ENCODE results near the gene FGD5. TPM values are rescaled to one million over a fixed set of nuclear protein-coding genes. Genes with fewer than 3 reads are reported as not detected.

The FGD5 gene
- total and polyA plus RNA-seq, 2 experiments from 2014 or later: 7.4 to 12.2 TPM

DNA sequence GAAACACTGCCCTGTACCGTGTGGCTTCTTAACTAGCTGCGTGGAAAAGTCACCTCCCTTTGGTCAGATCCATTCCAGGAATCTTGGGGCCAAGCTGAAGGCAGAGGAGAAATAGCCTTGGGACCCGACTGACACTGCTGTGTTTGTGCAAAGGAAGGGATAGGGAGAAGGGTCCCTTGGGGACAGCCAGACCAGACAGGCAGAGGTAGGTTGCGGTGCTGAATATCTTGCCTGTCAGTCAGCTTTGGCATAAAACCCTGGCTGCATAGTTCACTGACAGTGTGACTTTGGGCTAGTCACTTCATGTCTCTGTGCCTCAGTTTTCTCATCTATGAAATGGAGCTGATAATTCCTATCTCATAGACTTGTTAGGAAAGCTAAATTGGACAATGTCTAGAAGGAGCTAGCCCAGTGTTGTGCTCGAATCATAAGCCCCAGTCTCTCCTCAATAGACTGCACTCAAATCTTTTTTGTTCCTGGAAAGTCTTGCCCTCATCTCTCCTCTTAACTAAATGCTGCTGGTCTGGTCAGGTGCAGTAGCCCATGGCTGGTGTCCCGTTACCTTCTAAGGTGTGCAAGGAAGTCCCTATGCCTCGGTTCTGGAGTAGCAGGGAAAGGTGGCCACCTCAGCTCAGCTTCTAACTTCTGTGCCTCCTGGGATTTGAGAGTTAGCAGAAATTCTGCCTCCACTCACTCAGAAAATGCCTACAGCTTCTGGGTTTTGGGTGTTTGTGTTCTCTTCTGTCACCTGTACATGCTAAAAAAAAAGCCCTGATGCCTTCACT is 25.8 kb downstream of the FGD5 start:
- ATAC-seq (no peak), DNase-seq (ENCODE audit: low spot score) (no peak)
- no peaks in the 10 kb centered on the region for H3K9me3 Mint-ChIP-seq
- no peak overlapping the region for H3K27ac Mint-ChIP-seq
- Histone ChIP-seq H3K79me2 (replicated peaks; ENCODE audit: insufficient read depth) (no peaks in the 10 kb centered on the region), H3K4me2 (no peak overlapping the region), H3K27ac (ENCODE audit: low read depth) (no peak overlapping the region), H3K9me2 (ENCODE audit: insufficient read depth) (no peaks in the 10 kb centered on the region), H2AFZ (no peak overlapping the region), H4K20me1 (replicated peaks; ENCODE audit: insufficient read depth) (no peaks in the 10 kb centered on the region), H3F3A (replicated peaks; ENCODE audit: low read depth) (0 out of 2 replicates have a peak, but pooled peaks cover 3% of the 10 kb centered on the region), H3K27me3 (ENCODE audit: insufficient read depth) (no peaks in the 10 kb centered on the region), H3K36me3 (ENCODE audit: insufficient read depth) (no peaks in the 10 kb centered on the region), H3K4me3 (no peak overlapping the region), H3K4me1 (ENCODE audit: insufficient read depth) (peaks cover 27% of the 10 kb centered on the region)
- TF ChIP-seq, protein P1, sequence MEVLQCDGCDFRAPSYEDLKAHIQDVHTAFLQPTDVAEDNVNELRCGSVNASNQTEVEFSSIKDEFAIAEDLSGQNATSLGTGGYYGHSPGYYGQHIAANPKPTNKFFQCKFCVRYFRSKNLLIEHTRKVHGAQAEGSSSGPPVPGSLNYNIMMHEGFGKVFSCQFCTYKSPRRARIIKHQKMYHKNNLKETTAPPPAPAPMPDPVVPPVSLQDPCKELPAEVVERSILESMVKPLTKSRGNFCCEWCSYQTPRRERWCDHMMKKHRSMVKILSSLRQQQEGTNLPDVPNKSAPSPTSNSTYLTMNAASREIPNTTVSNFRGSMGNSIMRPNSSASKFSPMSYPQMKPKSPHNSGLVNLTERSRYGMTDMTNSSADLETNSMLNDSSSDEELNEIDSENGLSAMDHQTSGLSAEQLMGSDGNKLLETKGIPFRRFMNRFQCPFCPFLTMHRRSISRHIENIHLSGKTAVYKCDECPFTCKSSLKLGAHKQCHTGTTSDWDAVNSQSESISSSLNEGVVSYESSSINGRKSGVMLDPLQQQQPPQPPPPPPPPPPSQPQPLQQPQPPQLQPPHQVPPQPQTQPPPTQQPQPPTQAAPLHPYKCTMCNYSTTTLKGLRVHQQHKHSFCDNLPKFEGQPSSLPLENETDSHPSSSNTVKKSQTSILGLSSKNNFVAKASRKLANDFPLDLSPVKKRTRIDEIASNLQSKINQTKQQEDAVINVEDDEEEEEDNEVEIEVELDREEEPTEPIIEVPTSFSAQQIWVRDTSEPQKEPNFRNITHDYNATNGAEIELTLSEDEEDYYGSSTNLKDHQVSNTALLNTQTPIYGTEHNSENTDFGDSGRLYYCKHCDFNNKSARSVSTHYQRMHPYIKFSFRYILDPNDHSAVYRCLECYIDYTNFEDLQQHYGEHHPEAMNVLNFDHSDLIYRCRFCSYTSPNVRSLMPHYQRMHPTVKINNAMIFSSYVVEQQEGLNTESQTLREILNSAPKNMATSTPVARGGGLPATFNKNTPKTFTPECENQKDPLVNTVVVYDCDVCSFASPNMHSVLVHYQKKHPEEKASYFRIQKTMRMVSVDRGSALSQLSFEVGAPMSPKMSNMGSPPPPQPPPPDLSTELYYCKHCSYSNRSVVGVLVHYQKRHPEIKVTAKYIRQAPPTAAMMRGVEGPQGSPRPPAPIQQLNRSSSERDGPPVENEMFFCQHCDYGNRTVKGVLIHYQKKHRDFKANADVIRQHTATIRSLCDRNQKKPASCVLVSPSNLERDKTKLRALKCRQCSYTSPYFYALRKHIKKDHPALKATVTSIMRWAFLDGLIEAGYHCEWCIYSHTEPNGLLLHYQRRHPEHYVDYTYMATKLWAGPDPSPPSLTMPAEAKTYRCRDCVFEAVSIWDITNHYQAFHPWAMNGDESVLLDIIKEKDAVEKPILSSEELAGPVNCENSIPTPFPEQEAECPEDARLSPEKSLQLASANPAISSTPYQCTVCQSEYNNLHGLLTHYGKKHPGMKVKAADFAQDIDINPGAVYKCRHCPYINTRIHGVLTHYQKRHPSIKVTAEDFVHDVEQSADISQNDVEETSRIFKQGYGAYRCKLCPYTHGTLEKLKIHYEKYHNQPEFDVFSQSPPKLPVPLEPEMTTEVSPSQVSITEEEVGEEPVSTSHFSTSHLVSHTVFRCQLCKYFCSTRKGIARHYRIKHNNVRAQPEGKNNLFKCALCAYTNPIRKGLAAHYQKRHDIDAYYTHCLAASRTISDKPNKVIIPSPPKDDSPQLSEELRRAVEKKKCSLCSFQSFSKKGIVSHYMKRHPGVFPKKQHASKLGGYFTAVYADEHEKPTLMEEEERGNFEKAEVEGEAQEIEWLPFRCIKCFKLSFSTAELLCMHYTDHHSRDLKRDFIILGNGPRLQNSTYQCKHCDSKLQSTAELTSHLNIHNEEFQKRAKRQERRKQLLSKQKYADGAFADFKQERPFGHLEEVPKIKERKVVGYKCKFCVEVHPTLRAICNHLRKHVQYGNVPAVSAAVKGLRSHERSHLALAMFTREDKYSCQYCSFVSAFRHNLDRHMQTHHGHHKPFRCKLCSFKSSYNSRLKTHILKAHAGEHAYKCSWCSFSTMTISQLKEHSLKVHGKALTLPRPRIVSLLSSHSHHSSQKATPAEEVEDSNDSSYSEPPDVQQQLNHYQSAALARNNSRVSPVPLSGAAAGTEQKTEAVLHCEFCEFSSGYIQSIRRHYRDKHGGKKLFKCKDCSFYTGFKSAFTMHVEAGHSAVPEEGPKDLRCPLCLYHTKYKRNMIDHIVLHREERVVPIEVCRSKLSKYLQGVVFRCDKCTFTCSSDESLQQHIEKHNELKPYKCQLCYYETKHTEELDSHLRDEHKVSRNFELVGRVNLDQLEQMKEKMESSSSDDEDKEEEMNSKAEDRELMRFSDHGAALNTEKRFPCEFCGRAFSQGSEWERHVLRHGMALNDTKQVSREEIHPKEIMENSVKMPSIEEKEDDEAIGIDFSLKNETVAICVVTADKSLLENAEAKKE (CRISPR knock-in tag; IDR thresholded peaks at IDR 0.05): no peak
- TF ChIP-seq, protein P2, sequence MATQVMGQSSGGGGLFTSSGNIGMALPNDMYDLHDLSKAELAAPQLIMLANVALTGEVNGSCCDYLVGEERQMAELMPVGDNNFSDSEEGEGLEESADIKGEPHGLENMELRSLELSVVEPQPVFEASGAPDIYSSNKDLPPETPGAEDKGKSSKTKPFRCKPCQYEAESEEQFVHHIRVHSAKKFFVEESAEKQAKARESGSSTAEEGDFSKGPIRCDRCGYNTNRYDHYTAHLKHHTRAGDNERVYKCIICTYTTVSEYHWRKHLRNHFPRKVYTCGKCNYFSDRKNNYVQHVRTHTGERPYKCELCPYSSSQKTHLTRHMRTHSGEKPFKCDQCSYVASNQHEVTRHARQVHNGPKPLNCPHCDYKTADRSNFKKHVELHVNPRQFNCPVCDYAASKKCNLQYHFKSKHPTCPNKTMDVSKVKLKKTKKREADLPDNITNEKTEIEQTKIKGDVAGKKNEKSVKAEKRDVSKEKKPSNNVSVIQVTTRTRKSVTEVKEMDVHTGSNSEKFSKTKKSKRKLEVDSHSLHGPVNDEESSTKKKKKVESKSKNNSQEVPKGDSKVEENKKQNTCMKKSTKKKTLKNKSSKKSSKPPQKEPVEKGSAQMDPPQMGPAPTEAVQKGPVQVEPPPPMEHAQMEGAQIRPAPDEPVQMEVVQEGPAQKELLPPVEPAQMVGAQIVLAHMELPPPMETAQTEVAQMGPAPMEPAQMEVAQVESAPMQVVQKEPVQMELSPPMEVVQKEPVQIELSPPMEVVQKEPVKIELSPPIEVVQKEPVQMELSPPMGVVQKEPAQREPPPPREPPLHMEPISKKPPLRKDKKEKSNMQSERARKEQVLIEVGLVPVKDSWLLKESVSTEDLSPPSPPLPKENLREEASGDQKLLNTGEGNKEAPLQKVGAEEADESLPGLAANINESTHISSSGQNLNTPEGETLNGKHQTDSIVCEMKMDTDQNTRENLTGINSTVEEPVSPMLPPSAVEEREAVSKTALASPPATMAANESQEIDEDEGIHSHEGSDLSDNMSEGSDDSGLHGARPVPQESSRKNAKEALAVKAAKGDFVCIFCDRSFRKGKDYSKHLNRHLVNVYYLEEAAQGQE (IDR thresholded peaks at IDR 0.05; ENCODE audit: unreplicated experiment): no peak
- no peak for TF ChIP-seq JUNB (IDR thresholded peaks at IDR 0.05; ENCODE audit: unreplicated experiment)
- TF ChIP-seq POLR2AphosphoS5 (IDR thresholded peaks at IDR 0.05; ENCODE audit: low read depth): no peak
- TF ChIP-seq EZH2 (IDR thresholded peaks at IDR 0.05; ENCODE audit: low read depth, unreplicated experiment): no peak
- TF ChIP-seq, protein P3, sequence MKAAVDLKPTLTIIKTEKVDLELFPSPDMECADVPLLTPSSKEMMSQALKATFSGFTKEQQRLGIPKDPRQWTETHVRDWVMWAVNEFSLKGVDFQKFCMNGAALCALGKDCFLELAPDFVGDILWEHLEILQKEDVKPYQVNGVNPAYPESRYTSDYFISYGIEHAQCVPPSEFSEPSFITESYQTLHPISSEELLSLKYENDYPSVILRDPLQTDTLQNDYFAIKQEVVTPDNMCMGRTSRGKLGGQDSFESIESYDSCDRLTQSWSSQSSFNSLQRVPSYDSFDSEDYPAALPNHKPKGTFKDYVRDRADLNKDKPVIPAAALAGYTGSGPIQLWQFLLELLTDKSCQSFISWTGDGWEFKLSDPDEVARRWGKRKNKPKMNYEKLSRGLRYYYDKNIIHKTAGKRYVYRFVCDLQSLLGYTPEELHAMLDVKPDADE (IDR thresholded peaks at IDR 0.05): no peak
- peaks cover 4% of the 10 kb centered on the region for H3K27me3 Mint-ChIP-seq (ENCODE audit: insufficient read depth, low read depth, poor library complexity)
- no peak overlapping the region for H3K4me3 Mint-ChIP-seq
- H3K4me1 Mint-ChIP-seq: peaks cover 46% of the 10 kb centered on the region
- H3K36me3 Mint-ChIP-seq (ENCODE audit: low read depth): no peaks in the 10 kb centered on the region
